ENCODE results near the gene SHISA3. TPM values are rescaled to one million over a fixed set of nuclear protein-coding genes. Genes with fewer than 3 reads are reported as not detected.

SHISA3 gene
- total RNA-seq, 1 experiment from 2014 or later: 6.0 TPM

DNA sequence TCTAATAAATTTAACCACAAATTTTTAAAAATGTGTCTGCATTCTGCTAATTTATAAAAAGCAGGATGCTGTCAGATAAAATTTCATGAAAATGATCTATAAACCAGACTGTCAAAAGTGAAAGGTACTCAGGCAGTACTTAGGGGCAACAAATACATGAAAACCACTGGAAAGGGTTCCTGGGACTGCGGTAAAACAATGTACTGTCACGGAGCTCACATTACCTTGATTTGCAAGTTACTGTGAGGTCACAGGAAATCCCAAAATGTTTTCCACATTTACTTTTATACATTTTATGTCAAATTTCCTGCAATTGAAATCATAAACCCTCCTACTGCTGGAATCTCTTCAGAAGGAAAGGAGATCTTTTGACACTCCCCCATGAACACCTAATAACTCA, 45.3 kb downstream of the SHISA3 start:
- no peak for ATAC-seq
- H3K27ac Mint-ChIP-seq: no peak overlapping the region

More for the DNA sequence above, 45.3 kb downstream of the SHISA3 start:
- TF ChIP-seq CBFB (CRISPR knock-in tag; IDR thresholded peaks at IDR 0.05; ENCODE audit: low read depth) (no peak), ZNF263 (CRISPR knock-in tag; IDR thresholded peaks at IDR 0.05; ENCODE audit: low read depth) (no peak), SP1 (CRISPR knock-in tag; conservative IDR thresholded peaks at IDR 0.05) (no peak), SMAD3 (CRISPR knock-in tag; IDR thresholded peaks at IDR 0.05; ENCODE audit: borderline replicate concordance) (no peak), IRF2 (CRISPR knock-in tag; IDR thresholded peaks at IDR 0.05; ENCODE audit: borderline replicate concordance, low read depth) (no peak), KAT7 (CRISPR knock-in tag; IDR thresholded peaks at IDR 0.05; ENCODE audit: borderline replicate concordance) (no peak), CREB1 (CRISPR knock-in tag; IDR thresholded peaks at IDR 0.05) (no peak), NFATC4 (CRISPR knock-in tag; IDR thresholded peaks at IDR 0.05) (no peak), MXD4 (CRISPR knock-in tag; IDR thresholded peaks at IDR 0.05; ENCODE audit: borderline replicate concordance) (no peak)
- TF ChIP-seq, protein P1, sequence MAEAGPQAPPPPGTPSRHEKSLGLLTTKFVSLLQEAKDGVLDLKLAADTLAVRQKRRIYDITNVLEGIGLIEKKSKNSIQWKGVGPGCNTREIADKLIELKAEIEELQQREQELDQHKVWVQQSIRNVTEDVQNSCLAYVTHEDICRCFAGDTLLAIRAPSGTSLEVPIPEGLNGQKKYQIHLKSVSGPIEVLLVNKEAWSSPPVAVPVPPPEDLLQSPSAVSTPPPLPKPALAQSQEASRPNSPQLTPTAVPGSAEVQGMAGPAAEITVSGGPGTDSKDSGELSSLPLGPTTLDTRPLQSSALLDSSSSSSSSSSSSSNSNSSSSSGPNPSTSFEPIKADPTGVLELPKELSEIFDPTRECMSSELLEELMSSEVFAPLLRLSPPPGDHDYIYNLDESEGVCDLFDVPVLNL (CRISPR knock-in tag; IDR thresholded peaks at IDR 0.05; ENCODE audit: borderline replicate concordance, low read depth): no peak
- TF ChIP-seq, protein P2, sequence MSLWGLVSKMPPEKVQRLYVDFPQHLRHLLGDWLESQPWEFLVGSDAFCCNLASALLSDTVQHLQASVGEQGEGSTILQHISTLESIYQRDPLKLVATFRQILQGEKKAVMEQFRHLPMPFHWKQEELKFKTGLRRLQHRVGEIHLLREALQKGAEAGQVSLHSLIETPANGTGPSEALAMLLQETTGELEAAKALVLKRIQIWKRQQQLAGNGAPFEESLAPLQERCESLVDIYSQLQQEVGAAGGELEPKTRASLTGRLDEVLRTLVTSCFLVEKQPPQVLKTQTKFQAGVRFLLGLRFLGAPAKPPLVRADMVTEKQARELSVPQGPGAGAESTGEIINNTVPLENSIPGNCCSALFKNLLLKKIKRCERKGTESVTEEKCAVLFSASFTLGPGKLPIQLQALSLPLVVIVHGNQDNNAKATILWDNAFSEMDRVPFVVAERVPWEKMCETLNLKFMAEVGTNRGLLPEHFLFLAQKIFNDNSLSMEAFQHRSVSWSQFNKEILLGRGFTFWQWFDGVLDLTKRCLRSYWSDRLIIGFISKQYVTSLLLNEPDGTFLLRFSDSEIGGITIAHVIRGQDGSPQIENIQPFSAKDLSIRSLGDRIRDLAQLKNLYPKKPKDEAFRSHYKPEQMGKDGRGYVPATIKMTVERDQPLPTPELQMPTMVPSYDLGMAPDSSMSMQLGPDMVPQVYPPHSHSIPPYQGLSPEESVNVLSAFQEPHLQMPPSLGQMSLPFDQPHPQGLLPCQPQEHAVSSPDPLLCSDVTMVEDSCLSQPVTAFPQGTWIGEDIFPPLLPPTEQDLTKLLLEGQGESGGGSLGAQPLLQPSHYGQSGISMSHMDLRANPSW (CRISPR knock-in tag; conservative IDR thresholded peaks at IDR 0.05; ENCODE audit: low read depth): no peak
- TF ChIP-seq, protein P3, sequence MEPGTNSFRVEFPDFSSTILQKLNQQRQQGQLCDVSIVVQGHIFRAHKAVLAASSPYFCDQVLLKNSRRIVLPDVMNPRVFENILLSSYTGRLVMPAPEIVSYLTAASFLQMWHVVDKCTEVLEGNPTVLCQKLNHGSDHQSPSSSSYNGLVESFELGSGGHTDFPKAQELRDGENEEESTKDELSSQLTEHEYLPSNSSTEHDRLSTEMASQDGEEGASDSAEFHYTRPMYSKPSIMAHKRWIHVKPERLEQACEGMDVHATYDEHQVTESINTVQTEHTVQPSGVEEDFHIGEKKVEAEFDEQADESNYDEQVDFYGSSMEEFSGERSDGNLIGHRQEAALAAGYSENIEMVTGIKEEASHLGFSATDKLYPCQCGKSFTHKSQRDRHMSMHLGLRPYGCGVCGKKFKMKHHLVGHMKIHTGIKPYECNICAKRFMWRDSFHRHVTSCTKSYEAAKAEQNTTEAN (CRISPR knock-in tag; IDR thresholded peaks at IDR 0.05): no peak
- TF ChIP-seq, protein P4, sequence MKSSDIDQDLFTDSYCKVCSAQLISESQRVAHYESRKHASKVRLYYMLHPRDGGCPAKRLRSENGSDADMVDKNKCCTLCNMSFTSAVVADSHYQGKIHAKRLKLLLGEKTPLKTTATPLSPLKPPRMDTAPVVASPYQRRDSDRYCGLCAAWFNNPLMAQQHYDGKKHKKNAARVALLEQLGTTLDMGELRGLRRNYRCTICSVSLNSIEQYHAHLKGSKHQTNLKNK (CRISPR knock-in tag; IDR thresholded peaks at IDR 0.05): no peak
- TF ChIP-seq, protein P5, sequence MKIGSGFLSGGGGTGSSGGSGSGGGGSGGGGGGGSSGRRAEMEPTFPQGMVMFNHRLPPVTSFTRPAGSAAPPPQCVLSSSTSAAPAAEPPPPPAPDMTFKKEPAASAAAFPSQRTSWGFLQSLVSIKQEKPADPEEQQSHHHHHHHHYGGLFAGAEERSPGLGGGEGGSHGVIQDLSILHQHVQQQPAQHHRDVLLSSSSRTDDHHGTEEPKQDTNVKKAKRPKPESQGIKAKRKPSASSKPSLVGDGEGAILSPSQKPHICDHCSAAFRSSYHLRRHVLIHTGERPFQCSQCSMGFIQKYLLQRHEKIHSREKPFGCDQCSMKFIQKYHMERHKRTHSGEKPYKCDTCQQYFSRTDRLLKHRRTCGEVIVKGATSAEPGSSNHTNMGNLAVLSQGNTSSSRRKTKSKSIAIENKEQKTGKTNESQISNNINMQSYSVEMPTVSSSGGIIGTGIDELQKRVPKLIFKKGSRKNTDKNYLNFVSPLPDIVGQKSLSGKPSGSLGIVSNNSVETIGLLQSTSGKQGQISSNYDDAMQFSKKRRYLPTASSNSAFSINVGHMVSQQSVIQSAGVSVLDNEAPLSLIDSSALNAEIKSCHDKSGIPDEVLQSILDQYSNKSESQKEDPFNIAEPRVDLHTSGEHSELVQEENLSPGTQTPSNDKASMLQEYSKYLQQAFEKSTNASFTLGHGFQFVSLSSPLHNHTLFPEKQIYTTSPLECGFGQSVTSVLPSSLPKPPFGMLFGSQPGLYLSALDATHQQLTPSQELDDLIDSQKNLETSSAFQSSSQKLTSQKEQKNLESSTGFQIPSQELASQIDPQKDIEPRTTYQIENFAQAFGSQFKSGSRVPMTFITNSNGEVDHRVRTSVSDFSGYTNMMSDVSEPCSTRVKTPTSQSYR (CRISPR knock-in tag; IDR thresholded peaks at IDR 0.05): no peak
- TF ChIP-seq, protein P6, sequence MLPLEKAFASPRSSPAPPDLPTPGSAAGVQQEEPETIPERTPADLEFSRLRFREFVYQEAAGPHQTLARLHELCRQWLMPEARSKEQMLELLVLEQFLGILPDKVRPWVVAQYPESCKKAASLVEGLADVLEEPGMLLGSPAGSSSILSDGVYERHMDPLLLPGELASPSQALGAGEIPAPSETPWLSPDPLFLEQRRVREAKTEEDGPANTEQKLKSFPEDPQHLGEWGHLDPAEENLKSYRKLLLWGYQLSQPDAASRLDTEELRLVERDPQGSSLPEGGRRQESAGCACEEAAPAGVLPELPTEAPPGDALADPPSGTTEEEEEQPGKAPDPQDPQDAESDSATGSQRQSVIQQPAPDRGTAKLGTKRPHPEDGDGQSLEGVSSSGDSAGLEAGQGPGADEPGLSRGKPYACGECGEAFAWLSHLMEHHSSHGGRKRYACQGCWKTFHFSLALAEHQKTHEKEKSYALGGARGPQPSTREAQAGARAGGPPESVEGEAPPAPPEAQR (CRISPR knock-in tag; IDR thresholded peaks at IDR 0.05): no peak
- TF ChIP-seq, protein P7, sequence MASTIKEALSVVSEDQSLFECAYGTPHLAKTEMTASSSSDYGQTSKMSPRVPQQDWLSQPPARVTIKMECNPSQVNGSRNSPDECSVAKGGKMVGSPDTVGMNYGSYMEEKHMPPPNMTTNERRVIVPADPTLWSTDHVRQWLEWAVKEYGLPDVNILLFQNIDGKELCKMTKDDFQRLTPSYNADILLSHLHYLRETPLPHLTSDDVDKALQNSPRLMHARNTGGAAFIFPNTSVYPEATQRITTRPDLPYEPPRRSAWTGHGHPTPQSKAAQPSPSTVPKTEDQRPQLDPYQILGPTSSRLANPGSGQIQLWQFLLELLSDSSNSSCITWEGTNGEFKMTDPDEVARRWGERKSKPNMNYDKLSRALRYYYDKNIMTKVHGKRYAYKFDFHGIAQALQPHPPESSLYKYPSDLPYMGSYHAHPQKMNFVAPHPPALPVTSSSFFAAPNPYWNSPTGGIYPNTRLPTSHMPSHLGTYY (CRISPR knock-in tag; IDR thresholded peaks at IDR 0.05): no peak
- TF ChIP-seq, protein P8, sequence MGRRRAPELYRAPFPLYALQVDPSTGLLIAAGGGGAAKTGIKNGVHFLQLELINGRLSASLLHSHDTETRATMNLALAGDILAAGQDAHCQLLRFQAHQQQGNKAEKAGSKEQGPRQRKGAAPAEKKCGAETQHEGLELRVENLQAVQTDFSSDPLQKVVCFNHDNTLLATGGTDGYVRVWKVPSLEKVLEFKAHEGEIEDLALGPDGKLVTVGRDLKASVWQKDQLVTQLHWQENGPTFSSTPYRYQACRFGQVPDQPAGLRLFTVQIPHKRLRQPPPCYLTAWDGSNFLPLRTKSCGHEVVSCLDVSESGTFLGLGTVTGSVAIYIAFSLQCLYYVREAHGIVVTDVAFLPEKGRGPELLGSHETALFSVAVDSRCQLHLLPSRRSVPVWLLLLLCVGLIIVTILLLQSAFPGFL (CRISPR knock-in tag; IDR thresholded peaks at IDR 0.05; ENCODE audit: borderline replicate concordance): no peak
- TF ChIP-seq, protein P9, sequence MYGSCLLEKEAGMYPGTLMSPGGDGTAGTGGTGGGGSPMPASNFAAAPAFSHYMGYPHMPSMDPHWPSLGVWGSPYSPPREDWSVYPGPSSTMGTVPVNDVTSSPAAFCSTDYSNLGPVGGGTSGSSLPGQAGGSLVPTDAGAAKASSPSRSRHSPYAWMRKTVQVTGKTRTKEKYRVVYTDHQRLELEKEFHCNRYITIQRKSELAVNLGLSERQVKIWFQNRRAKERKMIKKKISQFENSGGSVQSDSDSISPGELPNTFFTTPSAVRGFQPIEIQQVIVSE (CRISPR knock-in tag; IDR thresholded peaks at IDR 0.05; ENCODE audit: borderline replicate concordance): no peak
- H3K27me3 Mint-ChIP-seq (ENCODE audit: low read depth): no peaks in the 10 kb centered on the region
- CTCF ChIA-PET: interaction anchor here (1.2 kb wide), 1 partner anchor 73 kb away, joined by 3 read pairs; no protein-coding TSS in a partner anchor
- no peak for DNase-seq (ENCODE audit: low spot score)
- H3K4me3 Mint-ChIP-seq: no peak overlapping the region
- POLR2A ChIA-PET: no interaction called here
- H3K36me3 Mint-ChIP-seq: no peaks in the 10 kb centered on the region
- peaks cover 16% of the 10 kb centered on the region for H3K4me1 Mint-ChIP-seq
- H3K9me3 Mint-ChIP-seq: no peaks in the 10 kb centered on the region

Measured in WTC11 (cell line).